GM19455 (cell line): ENCODE measurements around the gene MED12L.
"Not testable (repeated sequence)": the region's sequence is repeated elsewhere in the genome, so short reads cannot be mapped to it uniquely, and the experiment has no call there.

Experiments
- ATAC-seq: cut with Tn5 transposase; IDR thresholded peaks from one replicate; pipeline ENCODE4 v1.9.1; 2021; ENCODE audit not compliant: unreplicated experiment

The MED12L gene

DNA sequence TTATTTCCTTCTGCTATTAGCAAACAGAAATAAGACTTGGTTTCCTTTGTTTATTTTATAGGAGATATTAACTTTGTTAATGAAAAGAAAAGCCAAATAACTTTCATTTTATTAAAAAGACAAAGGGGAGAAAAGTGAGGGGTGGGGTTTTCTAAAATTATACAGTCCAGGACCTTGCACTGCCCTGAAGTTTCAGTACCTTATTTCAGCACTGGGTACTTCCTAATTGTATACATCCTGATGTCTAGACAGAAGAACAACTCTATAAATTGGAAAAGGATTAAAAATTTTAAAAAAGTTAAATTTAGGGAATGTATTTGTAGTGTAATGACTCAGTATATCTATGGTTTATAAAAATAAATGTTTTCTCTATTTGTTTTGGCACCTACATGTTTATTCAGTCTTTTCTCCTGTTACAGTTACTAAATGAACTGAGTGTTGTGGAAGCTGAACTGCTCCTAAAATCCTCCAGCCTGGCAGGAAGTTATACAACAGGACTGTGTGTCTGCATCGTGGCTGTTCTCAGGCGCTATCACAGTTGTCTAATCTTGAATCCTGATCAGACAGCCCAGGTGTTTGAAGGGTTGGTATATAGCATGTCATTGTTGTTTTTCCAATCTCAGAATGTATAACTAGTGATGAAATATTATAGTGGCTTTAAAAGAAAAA, 271.5 kb downstream of the MED12L start:
- no peak for ATAC-seq

DNA sequence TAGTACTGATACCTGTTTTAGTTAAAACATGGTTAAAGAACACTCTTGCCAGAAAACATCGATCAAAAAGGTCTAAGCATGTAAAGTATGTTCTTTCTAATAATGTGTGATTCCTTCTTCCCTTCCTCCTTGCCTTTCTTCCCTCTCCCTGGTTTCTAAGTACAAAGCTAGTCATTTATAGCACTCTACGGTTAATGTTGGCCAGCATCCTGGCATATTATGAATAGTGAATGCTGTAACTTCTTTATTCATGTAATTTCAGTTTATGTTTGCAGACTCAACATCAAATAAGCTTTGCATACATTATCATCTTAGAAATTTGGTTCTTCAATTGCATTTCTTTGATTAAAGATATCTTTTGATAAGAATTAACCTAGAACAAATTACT, 272.0 kb downstream of the MED12L start:
- ATAC-seq, result no peak

DNA sequence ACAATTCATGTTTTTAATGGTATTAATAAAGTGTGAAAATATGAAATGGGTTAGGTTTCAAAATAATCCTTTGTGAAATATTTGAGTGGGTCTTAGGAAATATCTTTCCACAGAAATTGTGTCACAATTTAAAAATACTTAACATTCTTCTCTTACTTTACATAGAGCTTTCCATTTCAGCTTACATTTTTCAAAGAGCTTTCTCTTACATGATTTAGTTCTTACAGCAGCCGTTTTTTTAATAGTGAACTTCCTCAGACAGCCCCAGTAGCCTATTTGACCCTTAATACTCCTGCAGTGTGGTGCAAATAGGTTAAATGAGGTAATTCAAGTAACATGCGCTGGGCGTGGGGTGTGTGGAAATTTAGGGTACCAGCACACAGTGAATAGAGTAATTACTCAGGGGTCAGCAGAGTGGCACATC, 277.3 kb downstream of the MED12L start:
- no peak for ATAC-seq

DNA sequence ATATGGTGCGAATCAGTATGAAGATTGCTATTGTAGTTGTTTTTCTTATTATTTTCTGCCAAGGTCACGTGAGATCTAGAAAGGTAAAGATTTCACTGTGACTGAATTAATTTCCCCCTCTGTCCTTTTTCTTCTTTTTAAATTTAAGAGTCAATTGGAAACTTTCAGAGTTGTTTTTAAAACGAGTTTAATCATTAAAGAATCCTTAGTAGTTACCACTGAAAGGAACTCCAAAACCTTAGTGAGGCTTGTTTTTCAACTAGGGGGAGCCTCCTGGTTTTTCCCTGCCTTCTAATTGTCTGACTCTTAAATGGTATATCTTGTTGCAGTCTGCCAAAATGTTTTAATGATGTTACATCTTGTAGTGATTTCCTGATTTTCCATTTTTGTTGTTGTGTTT, 281.5 kb downstream of the MED12L start:
- ATAC-seq, result no peak

DNA sequence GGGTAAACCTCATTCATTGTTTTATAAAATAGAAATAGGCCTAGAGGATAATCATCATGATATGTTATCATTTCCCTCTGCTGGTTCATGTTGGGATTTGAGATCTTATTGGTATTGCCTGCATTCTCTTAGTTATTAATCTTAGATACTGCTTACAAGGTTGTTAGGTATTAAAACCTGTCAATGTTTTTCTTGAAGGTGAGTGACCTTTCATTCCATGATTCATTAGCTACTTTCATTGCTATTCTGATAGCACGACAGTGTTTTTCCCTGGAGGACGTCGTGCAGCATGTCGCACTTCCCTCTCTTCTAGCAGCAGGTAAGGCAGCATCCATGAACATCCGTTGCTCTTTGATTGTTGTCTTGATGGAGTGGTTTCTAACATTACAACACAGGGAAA, 282.0 kb downstream of the MED12L start:
- ATAC-seq, result no peak

DNA sequence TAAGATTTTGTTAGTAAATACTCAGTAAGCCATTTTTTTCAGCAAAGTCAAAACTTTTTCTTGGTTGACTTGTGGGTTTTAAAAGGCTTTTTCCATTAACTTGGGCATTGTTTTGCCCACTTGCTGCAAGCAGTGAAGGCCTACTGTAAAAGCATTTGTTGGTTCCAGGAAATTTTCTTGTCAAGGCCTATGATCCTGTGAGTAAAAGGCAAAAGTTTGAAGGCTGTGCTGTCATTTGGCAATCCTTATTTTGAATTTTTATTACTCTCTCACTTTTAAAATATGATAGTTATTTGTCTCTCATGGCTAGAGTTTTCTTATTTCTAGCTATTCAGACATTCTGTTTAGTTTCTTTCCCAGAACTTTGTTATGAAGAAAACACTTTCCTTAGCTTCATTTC, 286.1 kb downstream of the MED12L start:
- no peak for ATAC-seq

DNA sequence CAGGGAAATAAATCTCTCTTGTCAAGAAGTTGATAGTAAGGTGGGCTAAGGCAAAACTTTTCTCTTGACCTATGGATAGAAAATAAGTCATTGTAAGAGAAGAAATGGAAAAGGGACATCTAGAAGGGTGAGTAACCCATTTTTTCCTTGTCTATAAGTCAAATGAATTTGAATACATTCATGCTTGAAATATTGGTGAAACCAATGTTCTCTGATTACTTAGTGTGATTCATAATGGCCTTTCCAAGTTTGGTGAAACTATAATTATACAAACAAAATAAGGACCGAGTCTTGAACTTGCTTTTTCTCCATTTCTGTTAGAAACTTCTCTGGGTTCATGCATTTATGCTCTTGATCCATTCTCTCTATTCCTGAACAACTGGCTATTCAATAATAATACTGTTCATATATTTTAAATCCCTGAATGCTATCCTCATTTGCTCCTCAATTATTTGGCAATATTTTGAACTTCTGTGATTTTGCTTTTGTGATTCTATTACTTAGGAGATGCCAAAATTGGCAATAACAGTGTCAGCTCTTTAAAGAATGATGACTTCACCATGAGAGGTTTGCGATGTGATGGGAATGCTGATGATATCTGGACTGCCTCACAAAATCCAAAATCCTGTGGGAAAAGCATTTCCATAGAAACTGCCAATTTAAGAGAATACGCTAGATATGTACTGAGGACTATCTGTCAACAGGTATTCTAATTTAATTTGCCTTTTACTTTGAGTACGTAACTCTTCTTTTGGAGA, 286.8 kb downstream of the MED12L start:
- no peak for ATAC-seq

DNA sequence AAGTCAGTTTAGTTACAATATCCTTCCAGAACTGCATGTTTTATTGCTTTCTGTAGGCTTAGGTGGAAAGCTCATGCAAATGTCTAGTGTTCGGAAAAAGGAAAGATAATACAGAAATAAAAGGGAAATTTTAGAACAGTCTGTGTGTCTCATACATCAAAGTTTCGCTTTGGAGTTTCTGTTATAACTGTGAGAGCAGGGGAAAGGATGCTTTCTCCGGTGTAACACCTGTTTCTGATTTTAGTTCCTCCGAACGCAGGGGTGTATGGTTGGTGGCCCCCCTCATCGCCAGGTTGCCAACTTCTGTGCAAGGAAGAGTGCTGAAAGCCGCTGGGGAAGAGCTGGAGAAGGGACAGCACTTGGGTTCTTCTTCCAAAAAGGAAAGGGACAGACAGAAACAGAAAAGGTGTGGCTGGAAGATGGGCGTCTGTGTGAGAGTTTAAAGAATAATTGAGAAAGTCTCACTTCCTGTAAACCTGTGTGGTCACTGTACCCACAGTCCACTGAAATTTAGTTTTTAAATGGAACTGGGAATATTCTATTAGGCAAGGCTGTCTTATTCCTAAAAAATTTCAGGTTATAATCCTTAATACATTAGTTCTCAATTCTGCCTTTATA, 292.4 kb downstream of the MED12L start:
- peak; percentile 63 for ATAC-seq

DNA sequence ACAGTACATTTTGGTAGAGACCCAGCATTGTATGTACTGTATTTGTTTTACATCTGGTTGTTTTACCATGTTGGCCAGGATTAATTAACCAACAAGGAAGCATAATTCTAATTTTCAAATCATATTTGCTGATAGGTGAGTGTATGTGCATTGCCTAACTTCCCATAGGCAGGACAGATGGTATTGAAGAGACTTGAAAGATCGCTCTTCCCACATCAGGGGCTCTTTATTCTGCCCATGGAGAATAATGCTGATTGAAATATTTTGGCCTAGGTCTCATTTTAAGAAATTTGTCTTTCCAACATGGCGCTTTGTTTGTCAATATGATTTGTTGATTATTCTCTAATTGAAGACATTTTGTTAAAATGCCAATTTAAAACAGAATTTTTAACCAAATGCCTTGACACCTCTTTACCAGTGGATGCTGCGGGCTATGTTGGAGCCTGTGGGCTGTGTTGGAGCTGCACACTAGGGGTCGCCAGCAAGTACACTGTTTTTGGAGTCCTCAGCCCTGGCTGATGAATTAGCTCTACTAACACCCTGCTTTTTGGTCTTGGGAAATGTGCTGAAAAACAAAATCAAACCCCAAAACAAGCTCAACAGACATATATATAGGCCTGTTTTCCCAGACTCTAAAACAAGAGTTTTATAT, 293.7 kb downstream of the MED12L start:
- no peak for ATAC-seq

DNA sequence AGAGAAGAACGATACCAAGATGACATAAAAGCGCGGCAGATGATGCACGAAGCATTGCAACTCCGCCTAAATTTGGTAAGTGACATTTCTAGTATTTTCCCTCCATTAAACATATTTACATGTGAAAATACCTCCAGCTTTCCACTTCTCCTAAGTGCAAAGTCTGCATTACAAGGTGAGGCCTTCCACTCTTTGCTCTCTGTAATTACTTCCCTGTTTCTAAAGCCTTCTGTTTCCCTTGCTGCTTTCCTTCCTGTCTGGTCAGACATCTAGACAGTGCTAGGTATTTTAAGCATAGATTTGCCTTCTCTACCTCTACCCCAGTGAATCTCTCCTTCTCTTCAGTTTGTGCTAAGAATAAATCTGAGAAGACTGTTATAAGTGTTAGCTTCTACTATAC, 297.2 kb downstream of the MED12L start:
- peak; percentile 29 for ATAC-seq

DNA sequence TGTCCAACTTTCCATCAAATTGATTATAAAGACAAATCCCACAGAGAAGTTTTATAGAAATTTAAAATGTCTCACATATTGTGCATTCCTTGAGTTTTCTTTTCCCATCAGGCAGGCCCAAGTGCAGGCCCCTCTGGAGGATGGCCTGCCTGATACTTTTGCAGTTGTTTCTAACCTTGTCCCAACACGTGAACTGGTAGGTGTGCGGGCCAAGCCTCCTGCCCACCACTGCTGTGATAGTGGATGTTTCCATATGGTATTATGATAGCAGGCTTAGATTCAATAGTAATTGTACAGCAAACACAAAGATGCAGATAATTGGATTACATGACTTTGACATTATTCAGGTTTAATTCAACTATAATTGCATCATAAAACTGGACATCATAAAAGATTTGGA, 297.6 kb downstream of the MED12L start:
- no peak for ATAC-seq

DNA sequence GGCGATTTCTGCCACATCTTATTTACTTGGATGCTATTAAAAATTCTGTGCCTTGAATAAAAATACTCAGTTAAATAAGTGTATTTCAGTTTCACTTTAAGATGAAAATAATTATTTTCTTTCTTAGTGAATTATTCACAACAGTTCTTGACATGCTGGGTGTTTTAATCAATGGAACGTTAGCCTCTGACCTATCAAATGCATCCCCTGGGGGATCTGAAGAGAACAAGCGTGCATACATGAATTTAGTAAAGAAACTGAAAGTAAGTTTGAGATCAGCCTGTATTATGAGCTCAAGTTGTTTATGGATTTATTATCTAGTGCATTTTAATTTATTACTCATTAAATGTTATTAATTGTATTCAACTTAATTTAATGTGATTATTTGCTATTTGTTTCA, 298.5 kb downstream of the MED12L start:
- peak; percentile 36 for ATAC-seq

DNA sequence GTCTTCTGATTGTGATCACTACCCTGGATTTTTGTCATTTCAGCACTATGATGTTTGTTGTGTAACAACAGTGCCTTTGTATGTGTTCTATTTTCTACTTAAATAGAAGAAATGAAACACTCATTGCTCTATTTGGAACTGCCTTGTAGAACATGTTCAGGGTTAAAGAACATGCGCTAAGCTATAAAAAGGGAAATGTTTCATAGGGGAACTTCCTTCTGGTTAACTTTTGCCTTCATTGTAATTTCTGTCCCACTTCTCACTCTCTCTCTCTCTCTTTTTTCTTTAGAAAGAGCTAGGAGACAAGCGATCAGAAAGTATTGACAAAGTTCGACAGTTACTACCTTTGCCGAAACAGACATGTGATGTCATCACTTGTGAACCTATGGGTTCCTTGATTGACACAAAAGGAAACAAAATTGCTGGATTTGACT, 299.3 kb downstream of the MED12L start, which contains the start of gene P2RY12:
Gene P2RY12, minus strand, starts transcription at position 13 of the 434 bp plus-strand sequence. CDS start 45,908 bp downstream, outside the sequence.
- no peak for ATAC-seq

DNA sequence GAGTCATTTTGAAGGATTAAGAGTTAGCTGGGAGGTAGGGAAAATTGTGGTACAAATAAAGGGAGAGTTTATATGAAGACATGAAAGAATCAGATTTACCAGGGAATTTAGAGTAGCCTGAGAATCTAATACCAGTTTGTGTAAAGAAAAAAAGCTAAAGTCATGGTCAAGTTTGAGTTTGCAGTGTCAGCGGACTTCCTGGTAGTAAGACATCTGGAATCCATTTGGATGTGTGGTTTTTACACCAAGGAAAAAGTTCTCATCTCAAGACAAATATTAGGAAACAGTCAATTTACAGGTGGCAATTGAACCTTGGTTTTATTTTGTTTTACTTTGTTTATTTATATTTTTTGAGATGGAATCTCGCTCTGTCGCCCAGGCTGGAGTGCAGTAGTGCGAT, 300.6 kb downstream of the MED12L start:
- no peak for ATAC-seq

DNA sequence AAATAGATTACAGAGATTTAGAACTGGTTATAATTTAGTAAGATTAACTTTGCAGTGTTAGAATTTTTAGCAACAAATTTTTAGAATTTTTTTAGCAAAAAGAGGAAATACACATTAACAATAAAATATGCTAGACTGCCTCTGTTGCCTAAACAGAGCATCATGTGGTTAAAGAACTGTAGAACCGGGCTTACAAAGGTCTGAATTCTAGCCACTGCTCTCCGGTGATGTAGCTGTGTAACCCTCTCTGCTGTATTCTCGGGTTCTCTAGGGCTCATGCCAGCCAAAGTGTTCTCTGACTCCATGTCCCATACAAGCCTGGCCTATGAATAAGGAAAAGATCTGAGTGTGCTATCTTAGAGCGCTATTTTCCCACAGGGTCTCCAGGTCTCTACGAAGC, 302.0 kb downstream of the MED12L start:
- ATAC-seq, result no peak

DNA sequence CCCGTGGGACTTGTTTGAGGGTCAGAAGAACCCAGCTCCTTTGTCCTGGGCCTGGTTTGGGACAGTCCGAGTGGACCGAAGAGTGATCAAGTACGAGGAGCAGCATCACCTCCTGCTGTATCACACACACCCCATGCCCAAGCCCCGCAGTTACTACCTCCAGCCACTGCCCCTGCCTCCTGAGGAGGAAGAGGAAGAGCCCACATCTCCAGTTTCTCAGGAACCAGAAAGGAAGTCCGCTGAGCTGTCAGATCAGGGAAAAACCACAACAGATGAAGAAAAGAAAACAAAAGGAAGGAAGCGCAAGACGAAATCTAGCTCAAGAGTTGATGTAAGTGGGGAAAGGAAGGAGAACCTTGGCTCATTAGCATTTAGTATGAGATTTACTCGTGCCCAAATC, 302.4 kb downstream of the MED12L start:
- ATAC-seq, result no peak

DNA sequence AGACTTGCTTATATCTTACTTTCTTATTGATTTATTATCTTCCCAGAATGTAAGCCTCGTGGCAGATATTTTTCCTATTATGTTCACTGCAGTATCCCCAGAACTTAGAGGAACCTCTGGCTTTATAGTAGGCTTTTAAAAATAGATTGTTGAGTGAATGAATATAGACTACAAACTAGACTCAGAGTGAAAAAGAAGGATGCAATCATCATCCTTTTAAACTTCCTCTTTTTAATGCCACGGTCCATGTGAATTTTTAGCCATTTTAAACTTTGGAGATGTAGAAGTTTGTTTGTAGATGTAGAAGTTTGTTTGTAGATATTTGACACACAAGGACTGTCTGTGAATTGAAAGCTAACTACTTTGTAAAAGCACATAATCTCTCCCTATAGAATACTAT, 306.3 kb downstream of the MED12L start:
- ATAC-seq, result no peak

DNA sequence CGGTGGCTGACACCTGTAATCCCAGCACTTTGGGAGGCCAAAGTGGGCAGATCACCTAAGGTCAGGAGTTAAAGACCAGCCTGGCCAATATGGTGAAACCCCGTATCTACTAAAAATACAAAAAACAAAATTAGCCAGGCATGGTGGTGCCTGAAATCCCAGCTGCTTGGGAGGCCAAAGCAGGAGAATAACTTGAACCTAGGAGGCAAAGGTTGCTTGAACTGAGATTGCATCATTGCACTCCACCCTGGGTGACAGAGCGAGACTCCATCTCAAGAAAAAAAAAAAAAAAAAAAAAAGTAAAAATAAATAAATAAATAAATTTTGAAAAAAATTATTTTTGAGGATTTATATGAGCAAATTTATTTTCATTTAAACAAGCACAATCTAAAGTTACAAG, 306.7 kb downstream of the MED12L start:
- not testable (repeated sequence) for ATAC-seq

DNA sequence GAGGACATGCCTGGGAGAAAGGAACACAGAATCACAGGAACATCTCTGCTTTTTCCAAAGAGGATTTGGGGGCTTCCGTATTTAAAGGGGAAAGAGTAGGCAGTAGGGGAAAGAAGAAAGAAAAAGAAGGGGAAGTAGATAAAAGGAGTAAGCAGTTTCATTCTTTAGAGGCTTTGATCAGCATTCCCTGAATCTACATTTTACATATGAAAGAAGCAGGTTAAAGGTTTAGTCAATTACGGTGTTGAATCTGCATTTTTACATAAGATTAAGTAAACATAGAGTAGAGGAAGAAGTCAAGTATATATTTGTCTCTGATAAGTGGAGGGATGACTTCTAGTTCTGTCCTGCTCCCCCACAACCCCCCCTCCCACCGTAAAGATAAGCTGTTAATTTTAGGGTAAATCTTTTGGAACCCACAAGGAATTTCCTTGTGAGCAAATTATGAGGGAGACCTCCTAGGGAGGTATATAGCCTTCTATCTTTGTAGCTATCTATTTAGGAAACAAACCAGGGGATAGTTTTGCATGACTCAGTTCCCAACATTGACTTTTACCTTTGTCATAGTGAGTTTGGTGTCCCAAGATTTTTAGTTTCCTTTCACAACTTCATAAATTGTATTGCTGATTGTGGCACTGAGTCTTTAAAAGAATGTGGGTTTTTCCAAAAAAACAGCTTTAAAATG, 307.8 kb downstream of the MED12L start:
- no peak for ATAC-seq

DNA sequence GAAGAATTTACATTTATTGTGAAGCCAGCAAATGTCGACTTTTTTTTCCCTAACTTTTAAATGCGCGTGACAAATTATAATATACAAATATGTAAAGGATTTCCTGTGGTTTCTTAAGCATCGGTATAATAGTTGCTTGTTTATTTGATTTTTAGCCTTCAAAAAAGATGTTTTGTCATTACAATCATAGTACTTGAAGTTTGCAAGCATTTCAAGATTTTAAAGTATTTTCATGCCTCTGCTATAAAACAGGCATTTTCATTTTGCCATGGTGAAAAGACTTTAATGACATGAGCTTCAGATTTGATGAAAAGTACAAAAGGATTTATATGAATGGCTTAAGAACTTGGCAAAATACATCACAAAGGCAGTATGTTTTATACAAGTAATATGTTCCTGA, 308.5 kb downstream of the MED12L start:
- ATAC-seq, result no peak

DNA sequence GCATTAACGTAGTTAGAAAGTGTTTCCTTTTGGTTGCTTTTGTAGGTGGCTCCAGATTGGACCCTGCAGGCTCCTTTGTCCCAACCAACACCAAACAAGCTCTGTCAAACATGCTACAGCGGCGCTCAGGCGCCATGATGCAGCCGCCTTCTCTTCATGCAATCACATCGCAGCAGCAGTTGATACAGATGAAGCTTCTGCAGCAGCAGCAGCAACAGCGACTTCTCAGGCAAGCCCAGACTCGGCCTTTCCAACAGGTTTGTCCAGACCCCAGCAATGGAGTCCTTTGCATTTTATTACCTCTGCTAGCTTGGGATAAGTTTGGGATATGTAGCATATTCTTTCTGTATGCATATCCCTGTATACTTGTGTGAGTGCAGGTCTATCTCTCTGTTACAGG, 309.1 kb downstream of the MED12L start:
- ATAC-seq, result no peak
